Measurements from ENCODE around the gene AMOTL2. TPM values are rescaled to one million over a fixed set of nuclear protein-coding genes. Genes with fewer than 3 reads are reported as not detected.

The AMOTL2 gene
- total RNA-seq, 4 donors from 2014 or later, result 49.4 to 87.5 (median 61.4) TPM

DNA sequence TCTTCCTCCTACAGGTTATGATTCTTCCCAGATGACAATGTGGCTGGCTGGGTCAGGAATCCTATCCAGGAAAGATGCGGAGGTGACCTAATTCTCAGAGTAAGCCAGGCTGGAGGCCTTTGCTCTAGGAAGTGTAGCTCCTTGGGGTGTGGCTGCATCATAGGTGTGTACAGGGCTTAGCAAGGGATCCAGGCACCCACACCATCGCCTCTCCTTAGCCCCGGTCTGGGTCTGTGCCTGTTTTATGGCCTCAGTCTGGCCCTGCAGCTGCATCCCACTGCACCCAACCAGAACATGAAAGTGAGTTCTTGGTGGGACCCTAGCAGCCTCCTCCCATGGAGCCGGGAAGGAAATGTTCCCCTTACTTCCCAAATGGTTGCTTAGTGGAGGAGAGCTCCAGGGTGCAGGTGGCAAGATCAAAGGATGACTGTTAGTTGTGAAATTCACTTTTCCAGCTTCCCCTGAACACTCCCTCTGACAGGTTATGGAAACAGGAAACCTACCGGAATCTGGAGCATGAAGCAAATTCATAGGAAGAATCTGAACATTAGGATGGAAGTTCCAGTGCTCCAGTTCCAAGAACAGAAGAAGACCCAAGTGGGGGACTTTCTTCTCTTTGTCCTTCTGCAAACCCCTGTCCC is 2.7 kb upstream of the AMOTL2 start:
- intact Hi-C loops (cut with DNase I; ENCODE audit: low total_unique reads), result no loop called here
- no peak for TF ChIP-seq POLR2A (IDR thresholded peaks at IDR 0.05)
- TF ChIP-seq, protein P1, sequence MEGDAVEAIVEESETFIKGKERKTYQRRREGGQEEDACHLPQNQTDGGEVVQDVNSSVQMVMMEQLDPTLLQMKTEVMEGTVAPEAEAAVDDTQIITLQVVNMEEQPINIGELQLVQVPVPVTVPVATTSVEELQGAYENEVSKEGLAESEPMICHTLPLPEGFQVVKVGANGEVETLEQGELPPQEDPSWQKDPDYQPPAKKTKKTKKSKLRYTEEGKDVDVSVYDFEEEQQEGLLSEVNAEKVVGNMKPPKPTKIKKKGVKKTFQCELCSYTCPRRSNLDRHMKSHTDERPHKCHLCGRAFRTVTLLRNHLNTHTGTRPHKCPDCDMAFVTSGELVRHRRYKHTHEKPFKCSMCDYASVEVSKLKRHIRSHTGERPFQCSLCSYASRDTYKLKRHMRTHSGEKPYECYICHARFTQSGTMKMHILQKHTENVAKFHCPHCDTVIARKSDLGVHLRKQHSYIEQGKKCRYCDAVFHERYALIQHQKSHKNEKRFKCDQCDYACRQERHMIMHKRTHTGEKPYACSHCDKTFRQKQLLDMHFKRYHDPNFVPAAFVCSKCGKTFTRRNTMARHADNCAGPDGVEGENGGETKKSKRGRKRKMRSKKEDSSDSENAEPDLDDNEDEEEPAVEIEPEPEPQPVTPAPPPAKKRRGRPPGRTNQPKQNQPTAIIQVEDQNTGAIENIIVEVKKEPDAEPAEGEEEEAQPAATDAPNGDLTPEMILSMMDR (IDR thresholded peaks at IDR 0.05), result no peak
- Histone ChIP-seq H3K27ac (no peak overlapping the region), H3K27me3 (no peaks in the 10 kb centered on the region), H3K9me3 (no peaks in the 10 kb centered on the region), H3K36me3 (no peaks in the 10 kb centered on the region), H3K4me1 (peaks cover 0 to 2% of the 10 kb centered on the region in 2 donors), H3K4me3 (no peak overlapping the region)
- DNase-seq, result no peak

DNA sequence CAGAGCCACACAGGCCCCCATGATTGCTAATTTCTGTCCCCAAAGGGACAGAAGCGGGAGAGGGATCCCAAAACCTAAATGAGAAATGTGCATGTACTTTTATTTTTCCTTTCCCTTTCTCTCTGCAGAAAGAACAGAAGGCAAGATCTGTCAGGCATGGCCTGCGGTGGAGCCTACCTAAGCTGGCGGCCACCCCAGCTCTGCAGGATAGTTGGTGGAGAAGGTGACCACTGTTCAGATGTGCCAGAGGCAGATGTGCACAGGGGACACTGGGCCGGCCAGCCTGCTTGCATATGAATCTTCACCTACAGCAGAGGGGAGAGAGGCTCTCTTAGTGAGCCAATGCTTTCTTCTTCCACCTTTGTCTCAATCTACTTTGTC is 2.1 kb upstream of the AMOTL2 start:
- intact Hi-C loops (cut with DNase I; ENCODE audit: low total_unique reads), result no loop called here
- no peak for DNase-seq
- H3K4me1 ChIP-seq, result peaks cover 0 to 7% of the 10 kb centered on the region in 2 donors
- no peaks in the 10 kb centered on the region for H3K9me3 ChIP-seq
- no peak overlapping the region for H3K27ac ChIP-seq
- no peaks in the 10 kb centered on the region for H3K27me3 ChIP-seq
- no peaks in the 10 kb centered on the region for H3K36me3 ChIP-seq
- H3K4me3 ChIP-seq, result no peak overlapping the region
- TF ChIP-seq, protein P1 (IDR thresholded peaks at IDR 0.05), result no peak
- no peak for TF ChIP-seq POLR2A (IDR thresholded peaks at IDR 0.05)

DNA sequence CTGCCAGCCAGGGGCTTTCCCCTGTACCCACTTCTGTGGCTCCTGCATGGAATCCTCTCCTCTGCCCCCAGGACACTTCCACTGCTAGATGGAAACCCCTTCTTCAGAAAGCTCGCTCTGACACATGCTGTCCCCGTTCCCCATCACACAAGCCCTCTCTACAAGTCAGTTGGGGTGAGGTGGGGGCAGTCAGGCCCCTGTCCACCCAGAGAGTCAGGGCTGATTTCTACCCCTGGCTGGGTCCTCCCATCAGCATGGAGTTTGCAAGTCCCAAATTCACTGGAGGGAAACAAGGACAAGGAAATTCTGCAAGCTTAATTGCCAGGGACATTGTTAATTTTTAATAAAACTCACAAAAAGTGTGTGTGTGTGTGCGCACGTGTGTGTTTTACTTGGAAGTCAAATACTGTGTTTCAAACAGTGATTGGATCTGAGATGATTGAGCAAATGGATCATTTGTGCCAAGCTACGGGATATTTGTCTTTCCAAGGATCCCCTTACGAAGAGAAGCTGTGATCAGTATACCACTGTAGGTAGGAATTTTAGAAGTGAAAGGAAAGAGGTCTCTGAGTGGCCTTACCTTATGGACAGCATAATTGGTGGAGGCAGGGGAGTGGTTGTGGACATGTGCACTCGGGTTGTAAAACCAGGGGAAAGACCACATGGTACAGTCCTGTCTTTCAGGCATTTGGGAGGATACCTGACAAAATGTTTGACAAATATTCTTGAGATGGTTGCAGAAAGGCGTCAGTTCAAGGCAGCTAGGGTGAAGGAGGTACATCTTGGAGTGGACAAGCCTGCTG is 1.5 kb upstream of the AMOTL2 start:
- Histone ChIP-seq H3K27ac (peak overlapping the region; percentile 97 to 99), H3K9me3 (no peaks in the 10 kb centered on the region), H3K36me3 (no peaks in the 10 kb centered on the region), H3K27me3 (no peaks in the 10 kb centered on the region), H3K4me3 (no peak overlapping the region), H3K4me1 (peaks cover 5 to 13% of the 10 kb centered on the region in 2 donors)
- intact Hi-C loops (cut with DNase I; ENCODE audit: low total_unique reads), result no loop called here
- DNase-seq, result no peak
- TF ChIP-seq POLR2A (IDR thresholded peaks at IDR 0.05), result no peak
- TF ChIP-seq, protein P1 (IDR thresholded peaks at IDR 0.05), result no peak

DNA sequence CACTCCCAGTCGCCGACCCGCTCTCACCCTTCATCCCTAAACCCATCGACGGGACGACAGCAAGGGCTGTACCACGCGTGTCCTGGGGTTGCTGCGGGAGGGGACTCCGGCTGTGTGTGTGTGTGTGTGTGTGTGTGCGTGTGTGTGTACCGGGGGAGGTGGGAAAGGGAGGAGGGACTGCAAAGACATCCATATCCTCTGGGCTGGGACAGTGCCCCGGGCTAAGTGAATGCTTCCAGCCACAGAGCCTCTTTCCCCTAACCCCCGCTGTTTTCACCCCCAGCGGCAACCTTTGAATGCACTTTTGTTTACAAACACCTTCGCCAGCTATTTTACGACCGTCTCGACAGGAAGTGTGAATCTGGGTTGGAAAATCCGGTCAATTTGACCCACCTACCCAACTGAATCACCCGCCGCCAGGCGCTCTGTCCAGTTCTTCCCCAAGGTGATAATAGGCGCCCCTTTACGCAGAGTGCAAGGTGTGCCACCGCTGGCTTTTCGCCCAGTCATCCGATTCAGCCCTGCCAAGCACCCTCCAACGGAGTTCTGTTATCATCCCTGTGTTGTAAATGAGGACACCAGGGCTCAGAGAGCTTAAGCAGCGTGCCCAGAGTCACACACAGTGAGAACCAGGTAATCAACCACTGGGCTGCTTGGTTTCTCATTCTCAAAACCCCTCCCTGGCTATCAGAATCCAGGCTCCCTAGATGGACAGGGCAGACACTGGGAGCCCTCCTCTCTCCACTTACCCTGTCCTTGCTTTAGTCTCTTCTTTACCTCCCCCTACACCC is 739 bp upstream of the AMOTL2 start:
- peak; percentile 60 to 76 for DNase-seq

More for the DNA sequence above, 739 bp upstream of the AMOTL2 start:
- no peaks in the 10 kb centered on the region for H3K9me3 ChIP-seq
- intact Hi-C loops (cut with DNase I; ENCODE audit: low total_unique reads), result loop anchor here (5.0 kb wide), 1 partner anchor 87 kb away; no protein-coding TSS in a partner anchor
- no peaks in the 10 kb centered on the region for H3K27me3 ChIP-seq
- H3K27ac ChIP-seq, result peak overlapping the region; percentile 97 to 99
- H3K36me3 ChIP-seq, result no peaks in the 10 kb centered on the region
- peak overlapping the region; percentile 52 to 89 for H3K4me3 ChIP-seq
- peaks cover 5 to 21% of the 10 kb centered on the region in 2 donors for H3K4me1 ChIP-seq
- TF ChIP-seq, protein P1 (IDR thresholded peaks at IDR 0.05), result no peak
